Fibroblast of skin of back (primary cell): ENCODE measurements around the gene HIBADH. TPM values are rescaled to one million over a fixed set of nuclear protein-coding genes. Genes with fewer than 3 reads are reported as not detected.

Experiments
- DNase-seq: peaks from one replicate; pipeline ENCODE4 v3.0.0-alpha.2; 2013
- polyA plus RNA-seq, 2 experiments: library from polyadenylated mRNA; unstranded; fragments of 120-200 nt; gene quantifications; one replicate each; pipeline ENCODE4 v1.2.1, GENCODE V29; 2013; ENCODE audit not compliant: insufficient read length in 2 of 2

HIBADH gene
- 30.2 TPM for polyA plus RNA-seq (2013, experiment 1 of 2; ENCODE audit: insufficient read length)
- 32.0 TPM for polyA plus RNA-seq (2013, experiment 2 of 2; ENCODE audit: insufficient read length)

DNA sequence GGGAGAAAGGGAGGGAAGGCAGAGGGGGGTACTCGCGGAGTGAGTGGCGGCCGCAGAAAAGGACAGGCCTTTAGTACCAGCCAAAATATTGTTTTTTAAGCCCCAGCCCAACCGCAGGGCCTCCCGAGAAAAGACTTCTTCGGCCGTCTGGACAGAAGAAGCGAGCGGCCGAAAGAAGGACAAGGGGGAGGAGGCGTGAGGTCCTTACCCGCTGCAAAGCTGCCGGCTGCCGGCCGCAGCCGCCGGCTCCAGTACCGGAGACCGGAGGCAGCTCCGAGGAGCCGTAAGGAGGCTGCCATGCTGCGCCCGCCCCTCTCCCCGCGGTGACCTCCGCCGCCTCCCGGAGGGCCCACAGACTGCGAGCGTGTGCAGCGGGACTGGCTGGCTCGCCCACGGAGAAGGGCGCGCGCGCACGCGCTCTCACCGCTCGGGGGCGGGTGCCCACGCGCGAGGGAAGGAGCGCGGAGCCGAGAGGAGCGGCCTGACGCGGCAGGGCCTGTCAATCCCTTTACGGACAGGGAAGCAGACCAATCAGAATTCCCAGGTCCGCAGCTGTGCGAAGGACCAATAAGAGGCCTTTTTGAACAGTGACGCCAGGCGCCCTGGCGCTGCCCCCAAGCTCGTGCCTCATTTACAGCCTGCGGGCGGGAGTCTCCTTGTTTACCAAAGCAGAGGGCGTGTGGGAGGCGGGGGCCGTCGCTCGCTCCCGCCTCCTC, at the start of gene HIBADH:
Gene HIBADH (minus strand): TSS at position 394 of the 716 bp plus-strand sequence. CDS start 95 bp downstream, at position 299.
- peak; percentile 100 for DNase-seq

DNA sequence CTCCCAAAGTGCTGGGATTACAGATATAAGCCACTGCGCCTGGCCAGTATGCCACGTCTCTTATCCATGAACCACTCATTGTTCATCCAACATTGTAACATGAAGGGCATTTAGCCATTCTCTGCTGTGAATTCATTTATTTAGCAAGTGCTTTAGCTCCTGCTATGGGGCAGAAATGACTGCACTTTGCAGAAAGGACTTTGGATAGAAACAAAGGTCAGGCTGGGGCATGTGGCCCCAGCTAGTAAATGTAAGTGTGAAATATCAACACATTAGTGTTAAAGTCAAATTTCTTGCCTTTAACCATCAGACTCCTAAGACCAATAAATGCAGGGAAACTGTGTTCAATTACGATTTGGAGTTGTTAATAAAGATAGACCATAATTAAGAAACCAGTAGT, 49.5 kb upstream of the HIBADH start:
- no peak for DNase-seq

DNA sequence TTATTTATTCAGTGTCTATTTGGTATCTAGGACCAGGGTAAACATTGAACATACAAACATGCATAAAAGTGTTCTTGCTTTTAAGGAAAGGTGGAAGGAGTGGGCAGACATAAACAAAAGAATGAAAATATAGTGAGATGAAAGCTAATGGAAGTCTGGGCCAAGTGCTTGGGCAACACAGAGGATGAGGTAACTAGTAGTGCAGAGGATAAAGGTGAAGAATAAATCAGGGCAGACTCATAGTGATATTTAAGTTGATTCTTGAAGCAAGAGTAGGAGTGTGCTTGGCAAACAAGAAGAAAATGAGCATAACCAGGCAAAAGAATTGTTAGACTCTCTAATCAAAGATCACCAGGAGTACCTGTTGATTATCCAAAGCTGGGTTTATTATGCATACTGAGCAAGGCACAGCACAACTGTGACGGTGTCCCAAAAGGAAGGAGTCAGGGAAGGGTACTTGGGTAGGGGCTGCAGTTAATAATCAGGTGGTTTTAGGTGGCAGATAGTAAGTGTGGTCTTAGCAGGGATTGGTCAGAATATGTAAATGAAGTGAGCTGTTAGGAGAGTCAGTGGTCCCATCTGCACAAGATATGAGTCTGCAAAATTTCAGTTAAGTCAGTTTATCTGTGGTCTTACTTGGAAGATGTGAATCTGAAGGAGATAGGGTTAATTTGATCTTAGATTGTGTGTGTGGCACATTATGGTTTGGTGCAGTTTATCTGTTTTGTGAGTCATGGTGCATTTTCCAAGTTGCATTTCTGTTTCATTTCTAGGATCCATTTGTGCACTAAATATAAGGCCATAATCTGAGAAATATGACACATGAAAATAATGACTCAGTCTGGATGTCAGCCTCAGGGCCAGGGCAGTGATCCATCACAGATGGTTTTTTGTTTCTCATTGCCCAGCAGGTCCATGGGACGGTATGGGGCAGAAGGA, 46.7 kb upstream of the HIBADH start:
- peak; percentile 90 for DNase-seq

DNA sequence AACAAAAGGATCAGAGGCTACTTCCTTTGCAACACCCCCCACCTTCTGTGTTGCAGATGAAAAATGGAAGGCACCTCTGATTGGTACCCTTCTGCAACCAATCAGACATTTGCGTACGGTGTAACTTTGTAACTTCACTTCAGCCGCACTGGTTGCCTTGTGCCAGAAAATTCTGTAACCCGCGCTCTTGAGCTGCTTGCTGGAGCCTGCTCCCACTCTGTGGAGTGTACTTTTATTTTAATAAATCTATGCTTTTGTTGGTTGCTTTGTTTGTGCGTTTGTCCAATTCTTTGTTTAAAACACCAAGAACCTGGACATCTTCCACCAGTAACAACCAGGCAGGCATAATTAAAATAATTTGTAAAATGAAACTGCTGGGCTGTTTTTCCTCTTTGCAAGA, 45.8 kb upstream of the HIBADH start:
- no peak for DNase-seq

DNA sequence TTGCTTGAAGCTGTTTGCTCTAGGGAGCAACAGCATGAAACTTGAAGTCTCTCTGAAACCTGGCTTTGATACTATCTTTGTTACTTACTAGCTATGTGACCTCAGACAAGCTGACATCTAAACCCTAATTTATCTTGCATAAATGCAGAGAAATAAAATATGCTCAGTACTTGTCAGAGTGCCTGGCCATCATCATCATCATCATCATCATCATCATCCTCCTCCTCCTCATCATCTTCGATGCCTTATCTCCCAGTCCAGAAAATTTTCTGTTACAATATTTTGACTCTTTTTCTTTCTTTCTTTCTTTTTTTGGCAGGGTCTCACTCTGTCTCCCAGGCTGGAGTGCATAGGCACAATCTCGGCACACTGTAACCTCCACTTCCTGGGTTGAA, 42.5 kb upstream of the HIBADH start:
- DNase-seq: no peak

DNA sequence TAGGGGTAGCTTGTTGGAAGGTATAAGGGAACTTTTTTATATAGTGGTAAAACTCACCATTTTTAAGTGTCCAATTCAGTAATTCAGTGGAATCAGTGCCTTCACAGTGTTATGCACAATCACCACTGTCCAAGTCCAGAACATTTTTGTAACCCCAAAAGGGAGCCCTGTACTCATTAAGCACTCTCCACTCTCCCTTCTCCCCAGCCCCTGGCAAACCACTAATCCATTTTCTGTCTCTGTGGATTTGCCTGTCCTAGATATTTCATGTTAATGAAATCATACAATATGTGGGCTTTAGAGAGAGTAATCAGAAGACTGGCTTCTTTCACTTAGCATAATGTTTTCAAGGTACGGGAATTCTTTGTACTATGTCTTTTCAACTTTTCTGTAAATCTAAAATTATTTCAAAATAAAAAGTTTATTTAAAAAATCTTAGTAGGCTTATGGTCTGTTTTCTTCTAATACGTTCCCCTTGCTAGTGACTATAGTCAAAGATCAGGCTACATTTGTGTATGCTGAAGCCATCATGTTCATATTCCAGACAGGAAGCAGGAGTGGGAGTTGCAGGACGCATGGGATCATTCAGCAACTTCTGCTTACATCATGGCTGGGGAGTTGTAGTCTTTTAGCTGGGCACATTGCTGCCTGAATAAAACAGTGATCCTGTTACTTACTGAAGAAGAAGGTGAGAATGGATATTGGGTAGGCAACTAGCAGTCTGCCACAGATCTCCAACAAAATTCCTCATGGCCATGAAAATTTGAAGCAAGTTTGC, 41.9 kb upstream of the HIBADH start:
- DNase-seq: no peak

DNA sequence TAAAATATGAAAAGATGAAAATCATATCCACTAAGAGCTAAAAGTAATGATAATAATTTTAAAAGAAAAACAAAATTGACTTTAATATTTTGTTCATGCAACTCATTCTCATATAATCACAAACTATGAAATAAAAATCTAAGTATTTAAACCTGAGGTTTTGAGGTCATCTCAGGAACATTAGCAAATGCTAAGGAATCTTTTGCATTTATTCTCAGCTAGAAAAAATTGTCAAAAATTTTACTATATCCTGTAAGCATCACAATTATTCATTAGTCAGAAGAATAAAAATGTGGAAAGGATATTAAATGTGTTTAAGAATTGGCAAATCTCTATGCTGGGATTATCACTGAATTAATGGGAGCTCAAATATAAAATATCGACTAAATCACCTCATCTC, 40.5 kb upstream of the HIBADH start:
- DNase-seq: peak; percentile 65

DNA sequence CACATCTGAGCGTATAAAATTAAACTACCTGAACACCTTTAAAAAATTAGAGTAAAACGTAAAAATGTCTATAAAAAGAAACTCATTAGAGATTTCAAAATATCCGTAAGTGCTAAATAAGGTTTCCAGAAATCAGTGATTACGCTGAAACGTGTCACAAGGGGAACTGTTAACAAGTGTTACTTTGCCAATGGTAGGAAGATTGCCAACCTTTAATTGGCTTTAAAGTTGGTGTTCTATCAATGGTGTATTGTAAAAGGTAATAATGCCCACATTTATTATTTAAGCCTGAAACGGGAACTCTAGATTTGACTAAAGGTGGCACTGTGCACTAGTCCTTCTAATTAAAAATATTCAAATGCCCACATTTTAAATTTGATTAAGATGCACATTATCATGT, 37.8 kb upstream of the HIBADH start:
- DNase-seq: no peak

DNA sequence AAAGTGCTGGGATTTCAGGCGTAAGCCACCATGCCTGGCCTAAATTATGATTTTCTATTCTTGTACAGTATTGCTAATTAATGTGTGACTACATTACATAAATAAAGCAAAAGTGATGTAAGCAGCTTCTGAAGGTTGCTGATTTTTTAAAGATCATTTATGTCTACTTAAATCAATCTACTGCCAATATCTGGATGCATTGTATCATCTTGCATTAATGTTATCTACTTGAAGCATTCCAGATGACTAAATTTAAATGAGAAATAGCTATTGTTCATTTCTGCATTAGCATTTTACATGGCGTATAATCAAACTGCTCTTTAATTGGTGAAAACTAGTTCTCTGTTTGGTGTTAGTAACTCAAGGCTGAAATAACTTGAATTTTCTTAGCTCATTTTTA, 37.1 kb upstream of the HIBADH start:
- no peak for DNase-seq

DNA sequence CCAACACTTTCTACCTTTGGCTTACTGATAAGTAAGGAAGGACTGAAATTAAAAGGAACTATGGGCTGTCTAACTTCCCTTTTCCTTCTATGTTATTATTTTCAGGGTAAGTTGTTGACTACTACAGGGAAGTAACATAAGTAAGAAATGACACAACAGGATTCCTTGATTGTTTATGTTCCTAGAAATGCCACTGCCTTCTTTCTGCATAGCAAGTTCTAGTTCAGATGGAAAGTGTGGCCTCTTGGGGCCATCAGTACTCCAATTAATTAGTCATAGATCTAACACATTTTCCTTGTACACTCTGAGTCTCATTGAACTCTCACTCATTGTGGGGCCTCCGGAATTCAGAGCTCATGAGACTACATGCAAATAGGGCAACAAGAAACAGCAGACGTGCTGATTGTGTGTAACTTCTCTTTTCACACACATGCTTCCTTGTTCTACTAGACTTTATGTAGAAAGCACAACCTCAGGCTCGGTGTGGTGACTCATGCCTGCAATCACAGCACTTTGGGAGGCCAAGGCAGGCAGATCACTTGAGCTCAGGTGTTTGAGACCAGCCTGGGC, 35.3 kb upstream of the HIBADH start:
- no peak for DNase-seq

DNA sequence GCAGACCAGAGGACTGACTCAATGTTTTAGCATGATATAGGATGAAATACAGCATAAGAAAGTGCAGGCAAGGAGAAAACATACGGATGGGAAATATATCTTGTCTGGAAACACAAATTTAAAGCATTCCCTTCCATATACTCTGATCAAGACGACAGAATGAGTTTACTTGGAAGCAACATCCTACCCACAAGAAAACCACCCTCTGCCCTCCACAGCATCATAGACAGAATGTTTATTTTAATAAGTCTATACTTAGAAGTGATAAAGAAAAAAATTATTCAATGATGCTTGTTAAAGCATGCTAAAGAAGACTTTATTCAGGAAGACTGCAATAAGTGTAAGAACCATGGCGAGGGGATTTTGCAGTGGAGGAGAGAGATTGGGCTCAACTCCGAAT, 32.4 kb upstream of the HIBADH start:
- DNase-seq: no peak

DNA sequence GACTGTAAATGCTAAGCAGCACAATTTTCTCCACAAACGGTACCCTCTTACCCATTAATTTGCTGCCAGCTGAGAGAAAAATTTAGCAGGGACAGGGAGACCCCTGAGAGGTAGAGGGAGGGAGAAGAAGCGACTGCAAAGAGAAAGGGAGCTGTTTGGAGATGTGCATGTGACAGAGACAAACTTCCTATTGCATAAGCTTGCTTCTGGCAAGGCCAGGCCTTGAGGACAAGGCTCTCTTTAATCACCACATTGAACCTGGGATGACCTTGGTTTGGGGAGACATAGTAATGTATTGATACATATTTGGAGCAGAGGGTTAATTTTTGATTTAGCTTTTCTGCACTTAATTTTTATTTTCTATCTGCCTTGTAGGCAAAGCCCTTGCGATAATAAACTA, 31.1 kb upstream of the HIBADH start:
- no peak for DNase-seq

DNA sequence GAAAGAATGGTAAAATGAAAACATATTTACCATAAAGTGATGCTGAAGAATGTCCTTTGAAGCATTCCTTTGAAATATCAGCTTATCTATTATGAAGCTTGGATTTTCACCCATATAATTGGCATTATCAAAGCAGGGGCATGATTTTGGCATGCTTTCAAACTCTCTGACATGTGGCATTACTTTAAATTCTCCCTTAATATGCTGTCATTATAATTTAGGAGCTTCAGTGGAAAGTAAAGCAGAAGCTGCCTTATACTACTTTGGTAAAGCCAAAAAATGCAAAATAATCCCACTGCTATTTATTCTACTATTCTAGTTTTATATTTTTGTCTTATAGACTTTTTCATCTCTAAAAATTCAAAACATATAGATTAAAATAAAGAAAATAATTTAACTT, 28.0 kb upstream of the HIBADH start:
- DNase-seq: no peak

DNA sequence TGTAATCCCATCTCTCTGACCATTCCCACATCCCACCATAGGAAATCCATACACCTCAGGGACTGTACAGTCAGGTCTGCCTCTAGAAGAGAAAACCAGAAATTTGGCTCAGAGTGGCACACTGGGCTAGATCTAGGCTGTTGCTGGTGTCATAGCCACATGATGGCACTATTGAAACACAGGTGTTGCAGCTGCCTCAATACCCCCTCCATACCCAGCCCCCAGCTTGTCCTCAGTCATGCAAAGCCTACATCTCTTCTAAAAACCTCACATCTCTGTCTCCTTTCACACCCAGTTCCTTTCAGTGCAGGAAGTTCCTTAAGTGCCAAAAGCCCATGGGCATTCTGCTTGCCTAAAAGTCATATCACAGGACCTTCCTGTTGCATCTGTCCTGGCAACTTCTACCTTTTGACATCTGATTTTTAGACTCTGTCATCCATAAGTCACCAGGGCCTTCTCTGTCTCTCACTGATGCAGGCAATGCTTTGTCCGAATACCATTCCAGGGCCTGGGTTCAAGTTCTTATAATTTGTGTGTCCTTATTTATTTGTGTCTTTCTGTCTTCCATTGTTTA, 27.0 kb upstream of the HIBADH start:
- DNase-seq: peak; percentile 30

DNA sequence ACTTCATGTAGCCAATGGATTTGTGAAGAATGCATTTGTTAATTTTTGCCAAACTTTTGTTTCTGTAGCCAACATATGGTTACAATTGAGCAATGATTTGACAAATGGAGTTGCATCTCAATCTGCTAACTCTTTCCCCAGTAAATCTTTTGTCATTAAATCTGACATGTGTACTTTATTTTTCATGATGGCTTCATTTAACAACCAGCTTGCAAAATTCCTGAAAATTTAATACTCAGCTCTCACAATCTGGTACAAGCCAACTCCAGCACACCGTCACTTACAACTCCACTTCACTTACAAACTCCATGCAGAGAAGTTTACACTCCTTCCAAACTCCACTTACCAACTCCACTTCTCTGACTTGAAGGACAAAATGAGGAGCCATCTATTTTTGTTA, 26.5 kb upstream of the HIBADH start:
- no peak for DNase-seq

DNA sequence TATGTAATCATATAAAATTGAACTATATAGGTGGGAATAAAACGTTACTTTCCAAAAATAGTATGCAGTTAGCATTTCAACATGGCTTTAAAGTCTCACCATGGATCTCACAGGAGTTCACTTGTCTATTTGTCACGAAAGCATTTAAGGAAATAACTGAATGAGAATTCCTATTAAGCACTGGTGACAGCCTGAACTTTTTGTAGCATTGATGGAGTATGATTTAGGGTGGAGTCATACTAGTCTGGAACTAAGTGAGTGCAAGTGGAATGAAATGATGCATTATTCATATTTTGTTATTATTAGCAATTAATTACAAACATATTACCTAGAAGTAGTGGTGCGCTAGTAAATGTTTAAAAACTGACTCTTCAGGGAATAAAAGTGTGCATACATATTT, 26.0 kb upstream of the HIBADH start:
- DNase-seq: no peak

DNA sequence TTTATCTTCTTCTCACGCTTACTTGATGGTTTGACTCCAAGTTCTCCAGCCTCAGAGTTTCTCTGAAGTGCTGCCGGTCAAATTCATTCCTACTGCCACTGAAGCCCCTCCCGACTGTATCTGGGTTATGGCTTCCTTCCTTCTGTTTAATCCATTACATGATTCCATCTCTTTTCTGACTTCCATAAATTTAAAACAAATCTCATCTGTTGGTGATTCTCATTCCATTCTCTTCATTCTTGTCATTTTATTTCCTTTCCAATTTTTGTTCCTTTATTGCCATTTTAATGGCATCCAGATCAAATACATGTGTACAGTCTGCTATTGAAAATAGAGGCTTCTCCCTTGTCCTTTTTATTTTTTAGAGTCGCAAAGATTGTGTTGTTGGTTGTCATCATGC, 25.4 kb upstream of the HIBADH start:
- DNase-seq: no peak

DNA sequence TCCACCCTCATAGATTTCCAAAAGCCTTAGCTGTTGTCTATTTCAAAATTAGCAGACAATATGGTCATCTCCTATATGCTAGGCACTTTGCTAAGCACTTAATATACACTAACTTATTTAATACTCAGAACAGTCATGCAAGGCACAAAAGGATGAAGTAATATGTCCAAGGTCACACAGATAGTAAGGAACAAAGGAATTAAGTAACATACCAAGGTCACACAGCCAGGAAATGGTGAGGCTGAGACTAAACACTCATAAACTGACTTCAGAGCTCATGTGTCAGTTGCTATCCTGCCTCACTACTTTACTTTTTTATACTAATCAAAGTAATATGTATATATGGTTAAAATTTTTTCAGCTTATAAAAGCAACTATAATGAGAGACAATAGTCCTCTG, 23.6 kb upstream of the HIBADH start:
- DNase-seq: no peak

DNA sequence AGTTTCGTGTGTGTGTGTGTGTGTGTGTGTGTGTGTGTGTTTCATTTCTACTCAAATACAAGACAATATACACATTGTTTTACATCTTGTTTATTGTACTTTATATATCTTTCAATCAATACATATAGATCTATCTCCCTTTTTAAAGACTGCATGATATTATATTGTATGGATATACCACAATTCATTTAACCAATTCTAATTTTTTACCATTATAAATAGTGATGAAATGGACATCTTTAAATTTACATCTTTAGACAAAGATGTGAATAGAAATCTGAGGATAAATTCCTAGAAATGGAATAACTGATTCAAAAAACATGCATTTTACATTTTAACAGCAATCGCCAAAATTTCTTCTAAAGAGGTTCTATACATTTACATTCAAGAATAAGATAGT, 23.2 kb upstream of the HIBADH start:
- no peak for DNase-seq

DNA sequence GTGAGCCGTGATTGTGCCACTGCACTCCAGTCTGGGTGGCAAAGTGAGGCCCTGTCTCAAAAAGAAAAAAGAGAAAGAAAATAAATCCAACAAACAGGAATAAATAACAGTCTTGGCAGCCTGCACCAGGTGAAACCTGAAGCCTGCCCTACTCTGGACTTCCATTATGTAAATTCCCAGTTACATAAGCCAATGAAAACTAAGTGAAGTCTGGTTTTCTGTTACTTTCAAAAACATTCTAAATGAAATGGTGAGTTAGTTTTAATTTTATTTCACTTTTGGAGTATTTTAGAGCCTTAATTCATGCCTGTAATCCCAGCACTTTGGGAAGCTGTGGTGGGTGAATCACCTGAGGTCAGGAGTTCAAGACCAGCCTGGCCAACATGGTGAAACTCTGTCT, 22.5 kb upstream of the HIBADH start:
- no peak for DNase-seq

DNA sequence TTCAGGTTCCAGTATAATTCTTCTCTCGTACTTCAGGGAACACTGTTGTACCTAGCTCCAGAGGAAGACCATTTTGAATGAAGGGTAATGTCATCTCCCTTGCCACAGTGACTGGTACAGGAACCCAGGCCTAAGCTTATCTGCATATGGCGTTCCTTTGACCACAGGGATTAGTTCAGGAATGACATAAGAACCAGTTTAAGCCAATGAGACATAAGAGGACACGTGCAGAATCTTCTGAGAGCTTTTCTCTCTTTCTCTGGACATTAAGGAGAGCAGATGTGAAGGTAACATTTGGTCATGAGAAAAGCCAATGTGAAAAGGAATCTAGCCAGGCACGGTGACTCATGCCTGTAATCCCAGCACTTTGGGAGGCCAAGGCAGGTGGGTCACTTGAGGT, 21.8 kb upstream of the HIBADH start:
- no peak for DNase-seq

DNA sequence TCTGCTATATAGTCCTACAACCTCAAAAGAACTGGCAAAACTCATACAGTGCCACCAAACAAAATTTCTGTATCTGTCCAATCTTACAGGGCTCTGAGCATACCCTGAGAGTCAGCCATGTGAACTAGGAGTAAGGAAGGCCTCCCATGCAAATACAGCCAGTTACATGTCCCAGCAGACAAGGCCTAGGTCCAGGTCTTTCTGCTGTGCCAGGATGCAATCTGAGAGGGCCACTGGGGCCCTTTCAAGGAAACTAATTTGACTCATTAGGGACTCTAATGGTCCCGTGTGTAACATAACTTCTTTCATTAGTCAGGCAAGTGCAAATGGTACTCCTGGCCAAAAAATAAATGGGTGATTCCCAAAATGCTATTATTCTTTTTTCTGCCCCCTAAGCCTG, 17.9 kb upstream of the HIBADH start:
- no peak for DNase-seq
